H1 (cell line): ENCODE results near the gene SCYL1. TPM values are rescaled to one million over a fixed set of nuclear protein-coding genes. Genes with fewer than 3 reads are reported as not detected.

Source experiments
- CBX8 ChIP-seq: fragments of 300-800, 300-1000 bp; sonication (generic); IDR thresholded peaks from 2 replicates; pipeline ENCODE4 v1.7.1; 2016; ENCODE audit warnings: low read depth, low read length, borderline replicate concordance
- HDAC6 ChIP-seq: IDR thresholded peaks from one replicate; pipeline ENCODE4 v1.7.1; 2012; ENCODE audit warnings: low read depth, mild to moderate bottlenecking, inconsistent platforms, low read length, moderate library complexity
- JUN ChIP-seq: IDR thresholded peaks from 2 replicates; pipeline ENCODE4 v1.6.1; 2011; ENCODE audit warnings: low read depth, mild to moderate bottlenecking, improper control_type of control experiment, low read length
- NRF1 ChIP-seq: IDR thresholded peaks from 2 replicates; pipeline ENCODE4 v1.6.1; 2011; ENCODE audit warnings: mild to moderate bottlenecking, low read depth, low read length, improper control_type of control experiment
- RXRA ChIP-seq: IDR thresholded peaks from 2 replicates; pipeline ENCODE4 v1.6.1; 2011; ENCODE audit warnings: low read depth, mild to moderate bottlenecking, low read length, moderate library complexity; ENCODE audit not compliant: insufficient read depth
- SAP30 ChIP-seq: fragments of 300-600 bp; sonication (generic); IDR thresholded peaks from 2 replicates; pipeline ENCODE4 v1.7.1; 2012; ENCODE audit warnings: low read length, moderate library complexity, mild to moderate bottlenecking, inconsistent platforms; ENCODE audit not compliant: insufficient read depth, insufficient replicate concordance
- SUZ12 ChIP-seq: fragments of 200-600 bp; sonication (generic); IDR thresholded peaks from 2 replicates; pipeline ENCODE4 v1.6.1; 2012; ENCODE audit warnings: mild to moderate bottlenecking, inconsistent platforms, low read length, moderate library complexity, mixed read lengths
- TBP ChIP-seq: IDR thresholded peaks from 2 replicates; pipeline ENCODE4 v1.6.1; 2011; ENCODE audit warnings: low read depth, low read length, improper control_type of control experiment
- polyA plus RNA-seq, 7 experiments: library from polyadenylated mRNA; depleted of rRNA in 3 of 7; stranded (reverse) in 5 of 7; unstranded in 2 of 7; fragments of >200 nt in 5 of 7; fragments of 200-250 nt in 2 of 7; gene quantifications; 1 replicate in 5 of 7; 2 replicates in 1 of 7; 4 replicates in 1 of 7; pipeline versions ENCODE4 v1.2.1 to v1.2.3, GENCODE V29; 2011 to 2013; ENCODE audit warnings: missing spikeins in 2 of 7, mixed read lengths in 2 of 7
- total RNA-seq: library from RNA; stranded (reverse); fragmentation: NEBNext Ultra II Directional; extraction: Animal tissue kit (Norgen Biotek cat#: 25700); gene quantifications from 2 replicates; pipeline ENCODE4 v1.2.1, GENCODE V29; 2021

SCYL1 gene
- total and polyA plus RNA-seq, 2 of the 8 experiments (the other 6 are each of a cell fraction or from before 2014, with no cell fraction given): 59.8 to 77.7 TPM

DNA sequence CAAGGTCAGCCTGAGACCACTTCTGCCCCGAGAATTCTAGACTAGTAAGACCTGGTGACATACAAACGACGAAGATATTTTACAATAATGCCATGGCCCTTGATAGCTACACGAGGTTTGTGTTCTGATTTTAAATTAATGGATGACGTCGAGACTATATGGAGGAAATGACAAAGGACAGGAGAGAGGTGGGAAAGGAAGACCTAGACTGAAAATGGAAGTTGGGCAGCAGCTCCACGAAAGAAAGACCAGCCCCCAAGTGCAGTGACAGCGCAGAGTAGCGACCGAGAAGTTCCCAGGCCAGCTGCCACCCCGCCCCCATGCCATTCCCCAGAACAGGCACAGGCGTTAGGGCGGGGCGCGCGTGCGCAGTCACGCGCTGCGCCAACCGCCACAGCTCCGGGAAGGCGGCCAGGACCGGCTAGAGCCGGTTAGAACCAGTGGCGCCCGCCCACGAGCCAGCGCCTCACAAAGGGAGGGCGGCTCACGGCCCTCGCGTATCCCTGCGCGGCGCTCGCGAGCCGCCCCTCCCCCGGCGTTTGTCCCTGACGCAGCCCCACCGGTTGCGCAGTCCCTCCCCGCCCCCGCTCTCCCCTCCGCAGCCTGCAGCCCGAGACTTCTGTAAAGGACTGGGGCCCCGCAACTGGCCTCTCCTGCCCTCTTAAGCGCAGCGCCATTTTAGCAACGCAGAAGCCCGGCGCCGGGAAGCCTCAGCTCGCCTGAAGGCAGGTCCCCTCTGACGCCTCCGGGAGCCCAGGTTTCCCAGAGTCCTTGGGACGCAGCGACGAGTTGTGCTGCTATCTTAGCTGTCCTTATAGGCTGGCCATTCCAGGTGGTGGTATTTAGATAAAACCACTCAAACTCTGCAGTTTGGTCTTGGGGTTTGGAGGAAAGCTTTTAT, 27.5 kb upstream of the SCYL1 start (continued):
- TF ChIP-seq RXRA: no peak
- peak; percentile 99 for TF ChIP-seq JUN
- no peak for TF ChIP-seq SAP30
- TF ChIP-seq SUZ12: no peak
- TF ChIP-seq NRF1: peak; percentile 50
- TF ChIP-seq CBX8: no peak
- TF ChIP-seq HDAC6: no peak
- TF ChIP-seq TBP: peak; percentile 96
